IMR-90 (cell line): ENCODE measurements around the gene ADAMTS19. TPM values are rescaled to one million over a fixed set of nuclear protein-coding genes. Genes with fewer than 3 reads are reported as not detected.

Experiments
- ATAC-seq: fragments of 200-7000 bp; cut with Tn5 transposase; 2 replicates; pipeline ENCODE4 v1.9.1; 2020; ENCODE audit warnings: low read depth, mild to moderate bottlenecking, moderate library complexity
- BruUV-seq: library from RNA; stranded (reverse); fragments of 400-500 nt; replicated peaks from 2 replicates; lab custom pipeline; 2021; lab: Mats Ljungman, UMichigan
- CTCF ChIA-PET: fragments of 300-600 bp; formaldehyde crosslinking; extraction: SDS; loops from one replicate; lab custom pipeline; 2021; ENCODE audit warnings: antibody characterized with exemption; lab: Yijun Ruan, JAX
- POLR2A ChIA-PET: fragments of 300-600 bp; sonication (Branson Sonifier 250); formaldehyde crosslinking; loops from one replicate; lab custom pipeline; 2022; ENCODE audit warnings: antibody characterized with exemption; ENCODE audit not compliant: unreplicated experiment; lab: Charles Lee
- DNase-seq: peaks from one replicate; pipeline ENCODE4 v3.0.0; 2013
- H2AFZ ChIP-seq: replicated peaks from 2 replicates; pipeline ENCODE3; 2013; ENCODE audit warnings: low read length, mild to moderate bottlenecking; ENCODE audit not compliant: poor library complexity
- H2AK5ac ChIP-seq: 2 replicates; pipeline ENCODE4 v1.6.1; 2013; ENCODE audit warnings: low read depth, low read length, inconsistent platforms
- H2AK9ac ChIP-seq: replicated peaks from 2 replicates; pipeline ENCODE3; 2013; ENCODE audit warnings: mild to moderate bottlenecking, low read depth, low read length, moderate library complexity; ENCODE audit not compliant: poor library complexity
- H2BK120ac ChIP-seq: 2 replicates; pipeline ENCODE4 v1.6.1; 2013; ENCODE audit warnings: low read depth, low read length, inconsistent platforms
- H2BK15ac ChIP-seq: 3 replicates; pipeline ENCODE4 v1.6.1; 2013; ENCODE audit warnings: low read depth, low read length, inconsistent platforms
- H2BK20ac ChIP-seq: 2 replicates; pipeline ENCODE4 v1.6.1; 2013; ENCODE audit warnings: low read depth, mild to moderate bottlenecking, inconsistent platforms, low read length, moderate library complexity
- H2BK5ac ChIP-seq: 2 replicates; pipeline ENCODE4 v1.6.1; 2013; ENCODE audit warnings: mild to moderate bottlenecking, low read depth, low read length, inconsistent platforms; ENCODE audit not compliant: poor library complexity, severe bottlenecking
- H3K14ac ChIP-seq: replicated peaks from 2 replicates; pipeline ENCODE4 v1.6.1; 2013; ENCODE audit warnings: low read depth, low read length, inconsistent platforms
- H3K18ac ChIP-seq: 2 replicates; pipeline ENCODE4 v1.6.1; 2013; ENCODE audit warnings: low read depth, low read length, control low read depth
- H3K23ac ChIP-seq: 2 replicates; pipeline ENCODE4 v1.6.1; 2013; ENCODE audit warnings: low read depth, low read length, inconsistent platforms
- H3K27ac ChIP-seq: 2 replicates; pipeline ENCODE4 v1.5.1; 2013; ENCODE audit warnings: mild to moderate bottlenecking, control low read depth, low read length; ENCODE audit not compliant: insufficient read depth
- H3K27me3 ChIP-seq: 2 replicates; pipeline ENCODE4 v1.6.1; 2013; ENCODE audit warnings: low read length; ENCODE audit not compliant: control insufficient read depth, insufficient read depth
- H3K36me3 ChIP-seq: 2 replicates; pipeline ENCODE4 v1.6.1; 2013; ENCODE audit warnings: low read length, mixed read lengths; ENCODE audit not compliant: control insufficient read depth, insufficient read depth
- H3K4ac ChIP-seq: 2 replicates; pipeline ENCODE4 v1.6.1; 2013; ENCODE audit warnings: low read depth, low read length, inconsistent platforms
- H3K4me1 ChIP-seq: 2 replicates; pipeline ENCODE4 v1.6.1; 2013; ENCODE audit warnings: low read length, mixed read lengths; ENCODE audit not compliant: control insufficient read depth, insufficient read depth
- H3K4me2 ChIP-seq: 2 replicates; pipeline ENCODE4 v1.6.1; 2013; ENCODE audit warnings: low read depth, mild to moderate bottlenecking, control low read depth, low read length, moderate library complexity
- H3K4me3 ChIP-seq: 2 replicates; pipeline ENCODE4 v1.5.1; 2013; ENCODE audit warnings: low read depth, mild to moderate bottlenecking, control low read depth, low read length, moderate library complexity; ENCODE audit not compliant: insufficient read depth
- H3K56ac ChIP-seq: 2 replicates; pipeline ENCODE4 v1.6.1; 2013; ENCODE audit warnings: low read length, inconsistent platforms; ENCODE audit not compliant: insufficient read depth; ENCODE audit errors: extremely low read depth
- H3K79me1 ChIP-seq, 2 experiments: 2 replicates each; pipeline ENCODE4 v1.6.1; 2013; ENCODE audit warnings: low read length in 2 of 2, inconsistent platforms in 1 of 2, low read depth in 1 of 2
- H3K9ac ChIP-seq: 2 replicates; pipeline ENCODE4 v1.6.1; 2013; ENCODE audit warnings: low read depth, low read length, control low read depth
- H3K9me1 ChIP-seq: 2 replicates; pipeline ENCODE4 v1.6.1; 2013; ENCODE audit warnings: low read length, inconsistent platforms; ENCODE audit not compliant: insufficient read depth
- H3K9me3 ChIP-seq: 2 replicates; pipeline ENCODE4 v1.6.1; 2013; ENCODE audit warnings: low read length; ENCODE audit not compliant: control insufficient read depth, insufficient read depth
- H4K20me1 ChIP-seq: 2 replicates; pipeline ENCODE4 v1.6.1; 2013; ENCODE audit warnings: low read length, inconsistent platforms; ENCODE audit not compliant: insufficient read depth
- H4K5ac ChIP-seq: 2 replicates; pipeline ENCODE4 v1.6.1; 2013; ENCODE audit warnings: mild to moderate bottlenecking, low read depth, low read length, control low read depth
- H4K8ac ChIP-seq, 2 experiments: 2 replicates each; pipeline ENCODE4 v1.6.1; 2013; ENCODE audit warnings: low read depth in 2 of 2, low read length in 2 of 2, control low read depth in 1 of 2, inconsistent platforms in 1 of 2
- H4K91ac ChIP-seq: 2 replicates; pipeline ENCODE4 v1.6.1; 2013; ENCODE audit warnings: low read depth, low read length, inconsistent platforms; ENCODE audit not compliant: insufficient read depth
- CHD1 ChIP-seq: IDR thresholded peaks from 2 replicates; pipeline ENCODE4 v1.6.1; 2012; ENCODE audit warnings: low read depth, low read length, improper control_type of control experiment
- ELK1 ChIP-seq: fragments of 150-350 bp; IDR thresholded peaks from 2 replicates; pipeline ENCODE4 v1.6.1; 2016; ENCODE audit warnings: low read depth, mild to moderate bottlenecking, low read length, moderate library complexity, borderline replicate concordance
- WGBS, 2 experiments: methylation state at CpG; one replicate each; pipeline versions ENCODE4 v1.1.5 to v1.1.7; 2013; ENCODE audit warnings: missing lambda C conversion rate in 2 of 2; ENCODE audit not compliant: insufficient read length in 1 of 2; ENCODE audit errors: extremely low coverage in 2 of 2; 5-methylcytosine and 5-hydroxymethylcytosine counted together
- dilution Hi-C: fragments of 300-500 bp; cut with HindIII; formaldehyde crosslinking; loops from one replicate; pipeline ENCODE4 v1.14.3; 2018; ENCODE audit warnings: low sequenced_read_pairs; ENCODE audit not compliant: unreplicated experiment
- in situ Hi-C: fragments of 300-500 bp; cut with MboI; formaldehyde crosslinking; loops from 3 replicates; pipeline ENCODE4 v1.14.3; 2019; ENCODE audit warnings: low sequenced_read_pairs, inconsistent platforms, mixed read lengths
- intact Hi-C: fragments of 100-400 bp; cut with micrococcal nuclease; formaldehyde crosslinking; loops from 2 replicates; pipeline ENCODE4 v1.10.0; 2022
- polyA plus RNA-seq, 3 experiments: library from polyadenylated mRNA; depleted of rRNA; stranded (reverse); fragments of >200 nt; gene quantifications; 2 replicates each; pipeline ENCODE4 v1.2.3, GENCODE V29; 2012; ENCODE audit warnings: low replicate concordance in 1 of 3
- total RNA-seq: library from RNA; depleted of rRNA; stranded (reverse); fragments of >200 nt; gene quantifications from 2 replicates; pipeline ENCODE4 v1.2.3, GENCODE V29; 2012

The ADAMTS19 gene
- total and polyA plus RNA-seq, 2 of the 4 experiments (the other 2 are of a cell fraction): under 0.01 to 0.17 TPM

DNA sequence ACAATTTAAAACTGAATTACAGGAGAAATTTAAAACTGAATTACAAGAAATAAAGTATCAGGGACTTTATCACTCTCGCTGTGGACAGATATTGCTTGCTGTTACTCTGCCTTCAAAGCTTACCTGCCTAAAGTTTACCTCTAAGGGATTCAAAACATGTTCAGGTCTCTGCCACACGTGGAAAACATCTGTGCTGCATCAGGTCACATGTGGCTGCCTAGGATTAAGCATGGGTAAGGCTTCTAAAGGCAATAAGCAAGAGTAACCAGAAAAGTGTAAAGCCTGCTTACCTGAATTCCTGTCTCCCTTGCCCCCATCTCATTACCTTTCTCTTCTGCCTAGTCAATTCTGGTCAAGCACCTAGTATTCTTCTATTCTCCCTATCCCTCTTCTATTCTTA, 306.7 kb downstream of the ADAMTS19 start:
- no peaks in the 10 kb centered on the region for H3K27me3 ChIP-seq
- dilution Hi-C loops: no loop called here
- H3K4ac ChIP-seq: no peak overlapping the region
- H4K5ac ChIP-seq: no peak overlapping the region
- H2AK9ac ChIP-seq: no peak overlapping the region
- DNase-seq (no peak), ATAC-seq (no peak)
- BruUV-seq: no TSS peak
- no peak overlapping the region for H3K14ac ChIP-seq
- no peak overlapping the region for H3K18ac ChIP-seq
- no peaks in the 10 kb centered on the region for H3K36me3 ChIP-seq
- H2BK120ac ChIP-seq: no peak overlapping the region
- H3K9me1 ChIP-seq: no peaks in the 10 kb centered on the region
- WGBS, 2 experiments: 80% methylated on average over 1 of the region's 2 CpGs; no CpG with 5 or more reads in 1 of the 2 experiments
- H2AK5ac ChIP-seq: no peak overlapping the region
- no peaks in the 10 kb centered on the region for H3K4me1 ChIP-seq
- H4K8ac ChIP-seq: no peak overlapping the region
- no peak overlapping the region for H3K4me3 ChIP-seq
- intact Hi-C loops: loop anchor here (5.0 kb wide), 3 partner anchors 224 to 1554 kb away; no protein-coding TSS in a partner anchor
- in situ Hi-C loops: no loop called here
- no peaks in the 10 kb centered on the region for H3K9me3 ChIP-seq
- no peak for TF ChIP-seq ELK1
- TF ChIP-seq CHD1: no peak
- H2AFZ ChIP-seq: no peak overlapping the region
- no peak overlapping the region for H4K91ac ChIP-seq
- CTCF ChIA-PET: interaction anchor here (0.7 kb wide), 1 partner anchor 103 kb away, joined by 3 read pairs; no protein-coding TSS in a partner anchor
- no peak overlapping the region for H3K27ac ChIP-seq
- H2BK20ac ChIP-seq: no peak overlapping the region
- no peak overlapping the region for H2BK15ac ChIP-seq
- no peak overlapping the region for H3K23ac ChIP-seq
- no peak overlapping the region for H3K56ac ChIP-seq
- H4K20me1 ChIP-seq: no peaks in the 10 kb centered on the region
- no peak overlapping the region for H3K9ac ChIP-seq
- no peak overlapping the region for H3K4me2 ChIP-seq
- POLR2A ChIA-PET: no interaction called here
- no peak overlapping the region for H2BK5ac ChIP-seq
- H3K79me1 ChIP-seq: no peaks in the 10 kb centered on the region
